ENCODE measurements around the gene ATP6V1B1.

GRCh38 chr2:71003966-71004755, 68.5 kb downstream of the ATP6V1B1 start:
- TF ChIP-seq, protein P1, sequence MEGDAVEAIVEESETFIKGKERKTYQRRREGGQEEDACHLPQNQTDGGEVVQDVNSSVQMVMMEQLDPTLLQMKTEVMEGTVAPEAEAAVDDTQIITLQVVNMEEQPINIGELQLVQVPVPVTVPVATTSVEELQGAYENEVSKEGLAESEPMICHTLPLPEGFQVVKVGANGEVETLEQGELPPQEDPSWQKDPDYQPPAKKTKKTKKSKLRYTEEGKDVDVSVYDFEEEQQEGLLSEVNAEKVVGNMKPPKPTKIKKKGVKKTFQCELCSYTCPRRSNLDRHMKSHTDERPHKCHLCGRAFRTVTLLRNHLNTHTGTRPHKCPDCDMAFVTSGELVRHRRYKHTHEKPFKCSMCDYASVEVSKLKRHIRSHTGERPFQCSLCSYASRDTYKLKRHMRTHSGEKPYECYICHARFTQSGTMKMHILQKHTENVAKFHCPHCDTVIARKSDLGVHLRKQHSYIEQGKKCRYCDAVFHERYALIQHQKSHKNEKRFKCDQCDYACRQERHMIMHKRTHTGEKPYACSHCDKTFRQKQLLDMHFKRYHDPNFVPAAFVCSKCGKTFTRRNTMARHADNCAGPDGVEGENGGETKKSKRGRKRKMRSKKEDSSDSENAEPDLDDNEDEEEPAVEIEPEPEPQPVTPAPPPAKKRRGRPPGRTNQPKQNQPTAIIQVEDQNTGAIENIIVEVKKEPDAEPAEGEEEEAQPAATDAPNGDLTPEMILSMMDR (conservative IDR thresholded peaks at IDR 0.05; ENCODE audit: low read depth, low read length): no peak
- TF ChIP-seq POLR2A (IDR thresholded peaks at IDR 0.05; ENCODE audit: low read depth, low read length): no peak
- no peak for TF ChIP-seq MXI1 (IDR thresholded peaks at IDR 0.05; ENCODE audit: borderline replicate concordance, low read depth, low read length)
- TF ChIP-seq CEBPB (IDR thresholded peaks at IDR 0.05; ENCODE audit: low read depth, low read length): no peak
- TF ChIP-seq SMC3 (IDR thresholded peaks at IDR 0.05; ENCODE audit: low read depth, low read length): no peak
- TF ChIP-seq, protein P2, sequence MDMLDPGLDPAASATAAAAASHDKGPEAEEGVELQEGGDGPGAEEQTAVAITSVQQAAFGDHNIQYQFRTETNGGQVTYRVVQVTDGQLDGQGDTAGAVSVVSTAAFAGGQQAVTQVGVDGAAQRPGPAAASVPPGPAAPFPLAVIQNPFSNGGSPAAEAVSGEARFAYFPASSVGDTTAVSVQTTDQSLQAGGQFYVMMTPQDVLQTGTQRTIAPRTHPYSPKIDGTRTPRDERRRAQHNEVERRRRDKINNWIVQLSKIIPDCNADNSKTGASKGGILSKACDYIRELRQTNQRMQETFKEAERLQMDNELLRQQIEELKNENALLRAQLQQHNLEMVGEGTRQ (IDR thresholded peaks at IDR 0.05; ENCODE audit: low read depth, low read length): no peak
- no peak for TF ChIP-seq MAZ (IDR thresholded peaks at IDR 0.05; ENCODE audit: borderline replicate concordance, low read depth, low read length)
- no peak for TF ChIP-seq RFX5 (IDR thresholded peaks at IDR 0.05; ENCODE audit: low read depth, low read length)

Measured in IMR-90 (cell line).